ENCODE results near the gene SDHAF2.

Gene SDHAF2

DNA sequence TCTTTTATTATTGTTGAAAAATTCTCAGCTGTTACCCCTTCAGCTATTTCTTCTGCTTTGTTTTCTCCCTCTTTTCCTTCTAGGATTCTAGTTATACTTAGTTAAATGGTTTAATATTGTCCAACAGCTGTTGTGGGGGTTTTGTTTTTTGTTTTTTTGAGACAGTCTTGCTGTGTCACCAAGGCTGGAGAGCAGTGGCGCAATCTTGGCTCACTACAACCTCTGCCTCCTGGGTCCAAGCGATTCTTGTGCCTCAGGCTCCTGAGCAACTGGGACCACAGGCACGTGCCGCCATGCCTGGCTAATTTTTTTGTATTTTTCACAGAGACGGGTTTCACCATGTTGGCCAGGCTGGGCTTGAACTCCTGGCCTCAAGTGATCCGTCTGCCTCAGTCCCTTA, 12.7 kb downstream of the SDHAF2 start:
- ChIA-PET CTCF (interaction anchor here (1.4 to 2.0 kb wide), 2 partner anchors 35 to 74 kb away, joined by 6 to 9 read pairs; no protein-coding TSS in a partner anchor), POLR2A (no interaction called here)
- no peak overlapping the region for H3K4me3 ChIP-seq (ENCODE audit: low read depth, low read length)
- peaks cover 32 to 91% of the 10 kb centered on the region in 2 experiments for H3K36me3 ChIP-seq (ENCODE audit: control insufficient read depth in 2 of 2, insufficient read depth in 1 of 2, low read length in 2 of 2)
- H3K4me1 ChIP-seq (ENCODE audit: control insufficient read depth, insufficient read depth, low read length) = no peaks in the 10 kb centered on the region
- no peak for TF ChIP-seq ZNF629 (tag by site-specific recombination; IDR thresholded peaks at IDR 0.05)
- TF ChIP-seq ZNF426 (tag by site-specific recombination; IDR thresholded peaks at IDR 0.05) = no peak
- TF ChIP-seq ZNF558 (tag by site-specific recombination; IDR thresholded peaks at IDR 0.05) = 0 out of 2 replicates have a peak, but pooled peaks have one; percentile 11
- no peak for TF ChIP-seq ZNF701 (tag by site-specific recombination; IDR thresholded peaks at IDR 0.05)
- no peak for TF ChIP-seq ZNF521 (tag by site-specific recombination; IDR thresholded peaks at IDR 0.05)
- no peaks in the 10 kb centered on the region for H3K9me3 ChIP-seq (ENCODE audit: control insufficient read depth, insufficient read depth, low read depth, low read length)
- no peak overlapping the region for H3K27ac ChIP-seq (ENCODE audit: extremely low read depth, low read depth, low read length)

DNA sequence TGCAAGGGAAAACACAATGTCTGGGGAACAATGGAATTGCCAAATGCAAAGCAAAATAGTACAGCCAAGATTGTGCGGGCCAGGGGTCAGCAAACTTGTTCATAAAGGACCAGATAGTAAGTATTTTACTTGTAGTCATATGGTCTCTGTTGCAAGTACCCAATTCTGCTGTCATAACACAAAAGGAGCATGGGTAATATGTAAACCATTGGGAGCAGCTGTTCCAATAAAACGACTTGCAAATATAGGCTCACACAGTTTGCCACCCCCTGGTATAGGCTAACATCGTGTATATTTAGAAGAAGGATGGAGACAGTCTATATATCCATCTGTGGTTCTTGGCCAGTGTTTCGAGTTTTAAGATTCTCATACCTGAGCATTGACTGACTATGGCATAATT, 15.6 kb downstream of the SDHAF2 start:
- ChIA-PET CTCF (interaction anchor here (0.6 to 6.5 kb wide), 39 partner anchors 8 to 1643 kb away, joined by 3 to 118 read pairs (median 4); partner anchors contain the start of genes LRRC10B and SDHAF2), POLR2A (no interaction called here)
- peaks cover 17 to 87% of the 10 kb centered on the region in 2 experiments; a peak in 2 of 3 replicates for H3K36me3 ChIP-seq (ENCODE audit: control insufficient read depth in 2 of 2, insufficient read depth in 1 of 2, low read length in 2 of 2)
- H3K4me1 ChIP-seq (ENCODE audit: control insufficient read depth, insufficient read depth, low read length) = no peaks in the 10 kb centered on the region
- no peak for TF ChIP-seq ZNF132 (tag by site-specific recombination; IDR thresholded peaks at IDR 0.05; ENCODE audit: borderline replicate concordance)
- TF ChIP-seq GLI2 (tag by site-specific recombination; IDR thresholded peaks at IDR 0.05; ENCODE audit: borderline replicate concordance, low read depth) = no peak
- no peak for TF ChIP-seq ZNF391 (tag by site-specific recombination; IDR thresholded peaks at IDR 0.05; ENCODE audit: borderline replicate concordance, low read depth)
- H3K27ac ChIP-seq (ENCODE audit: extremely low read depth, low read depth, low read length) = no peak overlapping the region
- no peaks in the 10 kb centered on the region for H3K9me3 ChIP-seq (ENCODE audit: control insufficient read depth, insufficient read depth, low read depth, low read length)
- H3K4me3 ChIP-seq (ENCODE audit: low read depth, low read length) = no peak overlapping the region

DNA sequence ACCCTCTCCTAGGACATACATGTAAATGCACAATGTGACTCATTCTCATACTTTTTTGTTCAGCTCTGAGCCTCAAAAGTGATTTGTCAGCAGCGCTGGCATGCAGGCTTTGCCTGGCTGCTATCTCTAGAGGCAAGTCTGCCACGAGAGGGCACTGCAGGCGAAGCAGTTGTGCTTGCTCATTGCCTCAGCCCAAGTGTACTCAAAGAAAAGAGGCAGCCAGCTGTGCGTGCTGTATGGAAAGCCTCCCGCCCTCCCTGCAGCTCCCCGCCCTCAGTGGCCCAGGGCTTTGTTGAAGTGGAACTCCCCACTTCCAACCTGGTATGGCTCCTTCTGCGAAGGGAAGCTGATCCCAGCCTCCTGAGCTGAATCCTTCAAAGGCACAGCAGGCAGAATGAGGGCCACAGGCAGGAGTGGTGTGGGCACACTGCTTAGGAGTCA, 16.3 kb downstream of the SDHAF2 start:
- ChIA-PET CTCF (interaction anchor here (0.6 to 6.5 kb wide), 49 partner anchors 8 to 1644 kb away, joined by 3 to 118 read pairs (median 4); partner anchors contain the start of genes LRRC10B and SDHAF2), POLR2A (no interaction called here)
- Histone ChIP-seq H3K27ac (ENCODE audit: extremely low read depth, low read depth, low read length) (no peak overlapping the region), H3K4me1 (ENCODE audit: control insufficient read depth, insufficient read depth, low read length) (no peaks in the 10 kb centered on the region), H3K9me3 (ENCODE audit: control insufficient read depth, insufficient read depth, low read depth, low read length) (no peaks in the 10 kb centered on the region), H3K36me3 (ENCODE audit: control insufficient read depth in 2 of 2, insufficient read depth in 1 of 2, low read length in 2 of 2) (peaks cover 14 to 87% of the 10 kb centered on the region in 2 experiments; a peak in 2 of 3 replicates), H3K4me3 (ENCODE audit: low read depth, low read length) (no peak overlapping the region)
- TF ChIP-seq YY2 (tag by site-specific recombination; IDR thresholded peaks at IDR 0.05) (no peak), SP7 (tag by site-specific recombination; IDR thresholded peaks at IDR 0.05) (peak; percentile 43; the same call in 1 of the 2 replicates), ZNF600 (tag by site-specific recombination; IDR thresholded peaks at IDR 0.05) (peak; percentile 44; the same call in 1 of the 2 replicates), ZNF324 (tag by site-specific recombination; IDR thresholded peaks at IDR 0.05) (no peak), ZIC2 (tag by site-specific recombination; IDR thresholded peaks at IDR 0.05) (peak; percentile 59), ZSCAN30 (tag by site-specific recombination; IDR thresholded peaks at IDR 0.05) (peak; percentile 73; the same call in 1 of the 2 replicates), SCRT2 (tag by site-specific recombination; IDR thresholded peaks at IDR 0.05) (no peak), ZNF792 (tag by site-specific recombination; IDR thresholded peaks at IDR 0.05) (no peak)
- TF ChIP-seq, protein P1, sequence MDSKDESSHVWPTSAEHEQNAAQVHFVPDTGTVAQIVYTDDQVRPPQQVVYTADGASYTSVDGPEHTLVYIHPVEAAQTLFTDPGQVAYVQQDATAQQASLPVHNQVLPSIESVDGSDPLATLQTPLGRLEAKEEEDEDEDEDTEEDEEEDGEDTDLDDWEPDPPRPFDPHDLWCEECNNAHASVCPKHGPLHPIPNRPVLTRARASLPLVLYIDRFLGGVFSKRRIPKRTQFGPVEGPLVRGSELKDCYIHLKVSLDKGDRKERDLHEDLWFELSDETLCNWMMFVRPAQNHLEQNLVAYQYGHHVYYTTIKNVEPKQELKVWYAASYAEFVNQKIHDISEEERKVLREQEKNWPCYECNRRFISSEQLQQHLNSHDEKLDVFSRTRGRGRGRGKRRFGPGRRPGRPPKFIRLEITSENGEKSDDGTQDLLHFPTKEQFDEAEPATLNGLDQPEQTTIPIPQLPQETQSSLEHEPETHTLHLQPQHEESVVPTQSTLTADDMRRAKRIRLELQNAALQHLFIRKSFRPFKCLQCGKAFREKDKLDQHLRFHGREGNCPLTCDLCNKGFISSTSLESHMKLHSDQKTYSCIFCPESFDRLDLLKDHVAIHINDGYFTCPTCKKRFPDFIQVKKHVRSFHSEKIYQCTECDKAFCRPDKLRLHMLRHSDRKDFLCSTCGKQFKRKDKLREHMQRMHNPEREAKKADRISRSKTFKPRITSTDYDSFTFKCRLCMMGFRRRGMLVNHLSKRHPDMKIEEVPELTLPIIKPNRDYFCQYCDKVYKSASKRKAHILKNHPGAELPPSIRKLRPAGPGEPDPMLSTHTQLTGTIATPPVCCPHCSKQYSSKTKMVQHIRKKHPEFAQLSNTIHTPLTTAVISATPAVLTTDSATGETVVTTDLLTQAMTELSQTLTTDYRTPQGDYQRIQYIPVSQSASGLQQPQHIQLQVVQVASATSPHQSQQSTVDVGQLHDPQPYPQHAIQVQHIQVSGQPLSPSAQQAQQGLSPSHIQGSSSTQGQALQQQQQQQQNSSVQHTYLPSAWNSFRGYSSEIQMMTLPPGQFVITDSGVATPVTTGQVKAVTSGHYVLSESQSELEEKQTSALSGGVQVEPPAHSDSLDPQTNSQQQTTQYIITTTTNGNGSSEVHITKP (tag by site-specific recombination; IDR thresholded peaks at IDR 0.05) = peak; percentile 37; the same call in 1 of the 2 replicates
- TF ChIP-seq, protein P2, sequence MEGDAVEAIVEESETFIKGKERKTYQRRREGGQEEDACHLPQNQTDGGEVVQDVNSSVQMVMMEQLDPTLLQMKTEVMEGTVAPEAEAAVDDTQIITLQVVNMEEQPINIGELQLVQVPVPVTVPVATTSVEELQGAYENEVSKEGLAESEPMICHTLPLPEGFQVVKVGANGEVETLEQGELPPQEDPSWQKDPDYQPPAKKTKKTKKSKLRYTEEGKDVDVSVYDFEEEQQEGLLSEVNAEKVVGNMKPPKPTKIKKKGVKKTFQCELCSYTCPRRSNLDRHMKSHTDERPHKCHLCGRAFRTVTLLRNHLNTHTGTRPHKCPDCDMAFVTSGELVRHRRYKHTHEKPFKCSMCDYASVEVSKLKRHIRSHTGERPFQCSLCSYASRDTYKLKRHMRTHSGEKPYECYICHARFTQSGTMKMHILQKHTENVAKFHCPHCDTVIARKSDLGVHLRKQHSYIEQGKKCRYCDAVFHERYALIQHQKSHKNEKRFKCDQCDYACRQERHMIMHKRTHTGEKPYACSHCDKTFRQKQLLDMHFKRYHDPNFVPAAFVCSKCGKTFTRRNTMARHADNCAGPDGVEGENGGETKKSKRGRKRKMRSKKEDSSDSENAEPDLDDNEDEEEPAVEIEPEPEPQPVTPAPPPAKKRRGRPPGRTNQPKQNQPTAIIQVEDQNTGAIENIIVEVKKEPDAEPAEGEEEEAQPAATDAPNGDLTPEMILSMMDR (tag by site-specific recombination; IDR thresholded peaks at IDR 0.05) = peak; percentile 77
- TF ChIP-seq, protein P3, sequence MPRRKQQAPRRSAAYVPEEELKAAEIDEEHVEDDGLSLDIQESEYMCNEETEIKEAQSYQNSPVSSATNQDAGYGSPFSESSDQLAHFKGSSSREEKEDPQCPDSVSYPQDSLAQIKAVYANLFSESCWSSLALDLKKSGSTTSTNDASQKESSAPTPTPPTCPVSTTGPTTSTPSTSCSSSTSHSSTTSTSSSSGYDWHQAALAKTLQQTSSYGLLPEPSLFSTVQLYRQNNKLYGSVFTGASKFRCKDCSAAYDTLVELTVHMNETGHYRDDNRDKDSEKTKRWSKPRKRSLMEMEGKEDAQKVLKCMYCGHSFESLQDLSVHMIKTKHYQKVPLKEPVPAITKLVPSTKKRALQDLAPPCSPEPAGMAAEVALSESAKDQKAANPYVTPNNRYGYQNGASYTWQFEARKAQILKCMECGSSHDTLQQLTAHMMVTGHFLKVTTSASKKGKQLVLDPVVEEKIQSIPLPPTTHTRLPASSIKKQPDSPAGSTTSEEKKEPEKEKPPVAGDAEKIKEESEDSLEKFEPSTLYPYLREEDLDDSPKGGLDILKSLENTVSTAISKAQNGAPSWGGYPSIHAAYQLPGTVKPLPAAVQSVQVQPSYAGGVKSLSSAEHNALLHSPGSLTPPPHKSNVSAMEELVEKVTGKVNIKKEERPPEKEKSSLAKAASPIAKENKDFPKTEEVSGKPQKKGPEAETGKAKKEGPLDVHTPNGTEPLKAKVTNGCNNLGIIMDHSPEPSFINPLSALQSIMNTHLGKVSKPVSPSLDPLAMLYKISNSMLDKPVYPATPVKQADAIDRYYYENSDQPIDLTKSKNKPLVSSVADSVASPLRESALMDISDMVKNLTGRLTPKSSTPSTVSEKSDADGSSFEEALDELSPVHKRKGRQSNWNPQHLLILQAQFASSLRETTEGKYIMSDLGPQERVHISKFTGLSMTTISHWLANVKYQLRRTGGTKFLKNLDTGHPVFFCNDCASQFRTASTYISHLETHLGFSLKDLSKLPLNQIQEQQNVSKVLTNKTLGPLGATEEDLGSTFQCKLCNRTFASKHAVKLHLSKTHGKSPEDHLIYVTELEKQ (tag by site-specific recombination; IDR thresholded peaks at IDR 0.05; ENCODE audit: borderline replicate concordance) = no peak
- TF ChIP-seq, protein P4, sequence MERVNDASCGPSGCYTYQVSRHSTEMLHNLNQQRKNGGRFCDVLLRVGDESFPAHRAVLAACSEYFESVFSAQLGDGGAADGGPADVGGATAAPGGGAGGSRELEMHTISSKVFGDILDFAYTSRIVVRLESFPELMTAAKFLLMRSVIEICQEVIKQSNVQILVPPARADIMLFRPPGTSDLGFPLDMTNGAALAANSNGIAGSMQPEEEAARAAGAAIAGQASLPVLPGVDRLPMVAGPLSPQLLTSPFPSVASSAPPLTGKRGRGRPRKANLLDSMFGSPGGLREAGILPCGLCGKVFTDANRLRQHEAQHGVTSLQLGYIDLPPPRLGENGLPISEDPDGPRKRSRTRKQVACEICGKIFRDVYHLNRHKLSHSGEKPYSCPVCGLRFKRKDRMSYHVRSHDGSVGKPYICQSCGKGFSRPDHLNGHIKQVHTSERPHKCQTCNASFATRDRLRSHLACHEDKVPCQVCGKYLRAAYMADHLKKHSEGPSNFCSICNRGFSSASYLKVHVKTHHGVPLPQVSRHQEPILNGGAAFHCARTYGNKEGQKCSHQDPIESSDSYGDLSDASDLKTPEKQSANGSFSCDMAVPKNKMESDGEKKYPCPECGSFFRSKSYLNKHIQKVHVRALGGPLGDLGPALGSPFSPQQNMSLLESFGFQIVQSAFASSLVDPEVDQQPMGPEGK (tag by site-specific recombination; IDR thresholded peaks at IDR 0.05) = no peak

Data from HEK293 (cell line).